Measurements from ENCODE around the gene ZNF598.

DNA sequence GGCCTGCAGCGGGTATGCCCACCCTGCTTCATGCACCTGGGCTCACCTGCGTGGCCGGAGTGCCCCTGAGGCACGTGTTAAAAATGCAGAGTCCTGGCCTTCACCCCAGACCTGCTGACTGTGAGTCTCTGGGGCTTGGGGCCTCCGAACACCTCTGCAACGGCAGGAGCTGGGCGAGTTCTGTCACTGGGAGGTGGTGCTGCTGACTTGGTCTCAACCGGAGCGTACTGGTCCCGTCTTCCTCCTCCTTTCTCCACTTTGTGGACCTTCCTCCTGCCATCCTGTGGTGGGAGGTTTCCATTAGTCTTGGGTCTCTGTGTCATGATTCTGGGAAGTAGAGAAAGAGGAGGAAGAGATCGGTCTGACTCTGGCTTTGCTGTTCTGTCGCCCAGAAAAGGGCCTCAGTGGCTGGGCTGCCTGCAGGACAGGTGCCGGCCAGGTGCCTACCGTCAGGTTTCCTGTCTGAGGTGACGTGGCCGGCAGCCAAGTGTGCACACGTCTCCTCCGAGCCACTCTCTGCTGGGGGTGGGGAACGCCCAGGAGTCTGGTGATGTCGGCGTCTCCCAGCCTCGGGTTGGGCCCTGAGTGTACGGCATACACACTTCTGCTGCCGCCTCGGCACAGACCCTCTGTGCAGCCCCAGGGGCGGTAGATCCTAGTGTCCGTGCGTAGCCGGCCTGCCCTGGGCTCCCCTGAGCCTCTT, 45.1 kb upstream of the ZNF598 start:
- TF ChIP-seq, protein P1, sequence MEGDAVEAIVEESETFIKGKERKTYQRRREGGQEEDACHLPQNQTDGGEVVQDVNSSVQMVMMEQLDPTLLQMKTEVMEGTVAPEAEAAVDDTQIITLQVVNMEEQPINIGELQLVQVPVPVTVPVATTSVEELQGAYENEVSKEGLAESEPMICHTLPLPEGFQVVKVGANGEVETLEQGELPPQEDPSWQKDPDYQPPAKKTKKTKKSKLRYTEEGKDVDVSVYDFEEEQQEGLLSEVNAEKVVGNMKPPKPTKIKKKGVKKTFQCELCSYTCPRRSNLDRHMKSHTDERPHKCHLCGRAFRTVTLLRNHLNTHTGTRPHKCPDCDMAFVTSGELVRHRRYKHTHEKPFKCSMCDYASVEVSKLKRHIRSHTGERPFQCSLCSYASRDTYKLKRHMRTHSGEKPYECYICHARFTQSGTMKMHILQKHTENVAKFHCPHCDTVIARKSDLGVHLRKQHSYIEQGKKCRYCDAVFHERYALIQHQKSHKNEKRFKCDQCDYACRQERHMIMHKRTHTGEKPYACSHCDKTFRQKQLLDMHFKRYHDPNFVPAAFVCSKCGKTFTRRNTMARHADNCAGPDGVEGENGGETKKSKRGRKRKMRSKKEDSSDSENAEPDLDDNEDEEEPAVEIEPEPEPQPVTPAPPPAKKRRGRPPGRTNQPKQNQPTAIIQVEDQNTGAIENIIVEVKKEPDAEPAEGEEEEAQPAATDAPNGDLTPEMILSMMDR (conservative IDR thresholded peaks at IDR 0.05; ENCODE audit: low read depth, low read length) = no peak
- no peak for TF ChIP-seq EZH2 (IDR thresholded peaks at IDR 0.05; ENCODE audit: low read length, unreplicated experiment)

All from PC-3 (cell line).